Raji (cell line): ENCODE measurements around the gene CATSPERZ.
A peak's percentile ranks its signal among the peaks of the same experiment; 100 is the strongest.

Experiments used
- POLR2A ChIP-seq: IDR thresholded peaks from 2 replicates; pipeline ENCODE4 v1.6.1; 2011; ENCODE audit warnings: low read depth, low read length, control low read depth; ENCODE audit not compliant: insufficient read depth

The CATSPERZ gene

GRCh38 chr11:64317961-64318765, 18.0 kb downstream of the CATSPERZ start, which contains the start of gene PRDX5:
Gene PRDX5 (plus strand): TSS chr11:64318121. CDS start chr11:64318216, 95 bp downstream.
- peak; percentile 77 for TF ChIP-seq POLR2A

GRCh38 chr11:64318766-64319761, 18.9 kb downstream of the CATSPERZ start:
- no peak for TF ChIP-seq POLR2A

DNA sequence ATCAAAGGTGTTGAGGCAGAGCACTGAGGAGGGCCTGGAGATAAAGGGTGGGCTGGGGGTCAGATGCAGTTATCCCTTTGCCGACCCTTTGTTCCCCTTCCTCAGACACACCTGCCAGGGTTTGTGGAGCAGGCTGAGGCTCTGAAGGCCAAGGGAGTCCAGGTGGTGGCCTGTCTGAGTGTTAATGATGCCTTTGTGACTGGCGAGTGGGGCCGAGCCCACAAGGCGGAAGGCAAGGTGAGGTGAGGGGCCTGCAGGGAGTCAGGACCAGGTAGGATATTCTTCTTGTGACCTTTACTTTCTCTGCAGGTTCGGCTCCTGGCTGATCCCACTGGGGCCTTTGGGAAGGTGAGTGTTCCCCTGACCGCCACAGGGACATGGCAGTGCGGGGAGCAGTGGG, 20.4 kb downstream of the CATSPERZ start:
- no peak for TF ChIP-seq POLR2A

DNA sequence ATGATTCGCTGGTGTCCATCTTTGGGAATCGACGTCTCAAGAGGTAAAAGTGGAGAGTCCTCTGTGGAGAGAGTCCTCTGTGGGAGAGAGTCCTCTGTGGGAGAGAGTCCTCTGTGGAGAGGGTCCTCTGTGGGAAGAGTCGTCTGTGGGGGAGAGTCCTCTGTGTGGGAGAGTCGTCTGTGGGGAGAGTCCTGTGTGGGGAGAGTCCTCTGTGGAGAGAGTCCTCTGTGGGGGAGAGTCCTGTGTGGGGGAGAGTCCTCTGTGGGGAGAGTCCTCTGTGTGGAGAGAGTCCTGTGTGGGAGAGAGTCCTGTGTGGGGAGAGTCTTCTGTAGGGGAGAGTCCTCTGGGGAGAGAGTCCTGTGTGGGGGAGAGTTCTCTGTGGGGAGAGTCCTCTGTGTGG, 20.9 kb downstream of the CATSPERZ start:
- TF ChIP-seq POLR2A, result no peak

- no peak for TF ChIP-seq POLR2A
Observed at GRCh38 chr11:64321533-64321932, 21.4 kb downstream of the CATSPERZ start.

GRCh38 chr11:64322925-64323260, 22.7 kb downstream of the CATSPERZ start:
- no peak for TF ChIP-seq POLR2A

GRCh38 chr11:64323373-64323772, 23.2 kb downstream of the CATSPERZ start:
- TF ChIP-seq POLR2A, result no peak

DNA sequence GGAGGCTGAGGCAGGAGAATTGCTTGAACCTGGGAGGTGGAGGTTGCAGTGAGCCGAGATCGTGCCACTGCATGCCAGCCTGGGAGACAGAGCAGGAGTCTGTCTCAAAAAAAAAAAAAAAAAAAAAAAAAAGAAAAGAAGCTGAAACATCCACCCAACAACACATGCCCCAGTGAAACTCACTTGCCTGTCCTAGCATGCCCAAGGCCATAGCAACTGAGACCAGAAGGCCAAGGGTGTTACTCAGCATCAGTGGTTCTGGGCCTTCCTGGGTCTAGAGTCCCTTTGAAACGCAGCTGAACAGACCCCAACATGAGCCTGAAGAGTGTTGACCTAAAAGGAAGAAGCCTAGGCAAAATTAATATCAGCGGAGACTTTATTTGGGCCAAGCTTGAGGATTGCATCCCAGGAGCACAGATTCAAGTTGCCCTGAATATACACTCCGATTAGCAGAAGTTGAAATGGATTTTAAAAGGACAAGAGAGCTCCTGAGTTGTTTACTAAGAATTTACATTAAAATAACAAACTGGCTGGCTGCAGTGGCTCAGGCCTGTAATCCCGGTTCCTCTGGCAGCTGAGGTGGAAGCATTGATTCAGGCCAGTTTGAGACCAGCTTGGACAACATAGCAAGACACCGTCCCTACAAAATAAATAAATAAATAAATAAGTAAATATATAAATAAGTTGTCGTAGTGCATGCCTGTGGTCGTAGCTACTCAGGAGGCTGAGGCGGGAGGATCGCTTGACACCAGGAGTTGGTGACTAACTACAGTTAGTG, 24.7 kb downstream of the CATSPERZ start:
- TF ChIP-seq POLR2A, result no peak

DNA sequence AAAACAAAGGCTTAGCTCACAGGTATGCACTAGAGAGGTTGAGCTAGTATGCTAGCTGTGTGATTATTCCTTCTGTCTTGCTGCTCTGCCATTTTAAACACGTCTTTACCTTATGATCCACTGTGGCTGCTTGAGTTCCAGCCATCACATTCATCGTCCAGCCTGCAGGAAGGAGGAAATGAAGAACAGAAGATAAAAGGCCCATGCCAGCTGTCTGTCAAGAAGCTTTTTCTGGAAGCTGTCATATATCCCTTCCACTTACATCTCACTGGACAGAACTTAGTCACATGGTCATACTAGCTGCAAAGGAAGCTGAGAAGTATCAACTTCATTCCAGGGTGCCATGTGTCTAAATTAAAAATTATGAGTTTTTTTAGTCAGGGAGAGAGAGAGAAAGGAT, 27.2 kb downstream of the CATSPERZ start:
- no peak for TF ChIP-seq POLR2A

DNA sequence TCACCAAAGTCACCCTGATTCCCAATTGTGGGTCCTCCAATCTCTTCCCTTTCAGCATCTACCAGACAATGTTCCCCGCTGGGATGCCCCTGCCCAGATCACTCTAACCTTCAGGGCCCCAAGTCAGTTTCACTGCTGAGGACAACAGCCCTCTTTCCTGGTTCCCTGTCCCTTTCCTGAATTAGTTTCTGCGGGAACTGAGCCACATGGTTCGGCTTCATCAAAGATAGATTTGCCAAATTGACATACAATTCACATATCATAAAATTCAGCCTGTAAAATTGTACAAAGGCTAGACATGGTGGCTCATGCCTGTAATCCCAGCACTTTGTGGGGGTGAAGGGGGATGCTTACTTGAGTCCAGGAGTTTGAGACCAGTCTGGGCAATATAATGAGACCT, 27.8 kb downstream of the CATSPERZ start:
- TF ChIP-seq POLR2A, result no peak

GRCh38 chr11:64330888-64331287, 30.7 kb downstream of the CATSPERZ start:
- TF ChIP-seq POLR2A, result no peak

DNA sequence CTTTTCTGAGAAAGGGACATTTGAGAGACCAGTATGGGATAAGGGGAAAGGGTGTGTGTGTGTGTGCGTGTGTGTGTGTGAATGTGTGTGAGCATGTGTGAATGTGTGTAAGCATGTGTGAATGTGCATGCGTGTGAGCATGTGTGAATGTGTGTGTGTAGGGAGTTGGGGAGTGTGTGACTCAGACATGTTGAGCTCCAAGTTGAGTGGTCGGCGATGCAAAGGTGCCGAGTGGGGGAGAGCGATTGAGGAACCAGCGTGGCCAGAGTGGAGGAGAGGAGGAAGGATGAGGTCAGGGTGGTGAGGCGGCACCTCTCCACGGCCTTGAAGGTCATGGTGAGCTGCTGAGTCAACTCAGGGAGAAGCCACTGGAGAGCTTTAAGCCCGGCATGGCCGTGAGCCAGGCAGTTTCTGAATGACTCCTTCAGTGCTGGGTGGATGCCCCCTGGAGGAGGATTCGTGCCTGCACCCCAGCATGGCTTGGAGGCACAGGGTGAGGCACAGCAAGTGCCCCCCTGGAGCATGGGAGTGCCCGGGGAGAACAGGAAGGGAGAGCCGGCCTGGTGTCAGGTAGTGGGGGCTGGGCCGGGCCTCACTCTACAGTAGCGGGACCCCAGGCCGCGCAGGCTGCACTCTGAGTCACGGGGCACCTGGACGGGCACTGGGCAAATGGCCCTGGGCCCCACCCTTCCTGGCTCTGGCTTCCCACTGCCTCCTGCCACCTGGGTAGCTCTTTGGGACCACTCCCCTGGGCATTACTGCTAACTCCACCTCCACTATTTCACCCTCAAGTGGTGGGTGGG, 31.6 kb downstream of the CATSPERZ start:
- TF ChIP-seq POLR2A, result 0 out of 2 replicates have a peak, but pooled peaks have one; percentile 23

DNA sequence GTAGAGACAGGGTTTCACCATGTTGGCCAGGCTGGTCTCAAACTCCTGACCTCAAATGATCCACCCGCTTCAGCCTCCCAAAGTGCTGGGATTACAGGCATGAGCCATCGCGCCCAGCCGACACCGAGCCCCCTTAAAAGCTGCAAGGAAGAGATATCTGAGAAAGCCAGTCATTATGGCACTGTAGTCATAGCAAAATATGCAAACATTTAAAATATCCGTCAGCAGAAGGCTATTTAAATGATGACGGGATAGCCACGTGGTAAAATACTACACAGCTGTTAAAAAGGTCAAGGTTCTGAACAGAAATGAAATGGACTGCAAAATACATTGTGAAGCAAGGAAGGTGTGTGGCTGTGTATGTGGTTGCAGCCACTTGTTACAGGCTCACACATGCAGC, 33.4 kb downstream of the CATSPERZ start:
- TF ChIP-seq POLR2A, result no peak
